Skeletal muscle satellite cell (primary cell): ENCODE measurements around the gene GRIN2A.

ENCODE experiments used
- H3K27me3 ChIP-seq: 2 replicates; pipeline ENCODE4 v1.7.0; 2013; ENCODE audit warnings: low read length; ENCODE audit not compliant: control insufficient read depth, insufficient read depth
- H3K36me3 ChIP-seq: 2 replicates; pipeline ENCODE4 v1.7.0; 2013; ENCODE audit warnings: mild to moderate bottlenecking, control low read depth, low read length; ENCODE audit not compliant: insufficient read depth
- H3K4me1 ChIP-seq: 2 replicates; pipeline ENCODE4 v1.7.0; 2013; ENCODE audit warnings: low read length; ENCODE audit not compliant: control insufficient read depth, insufficient read depth
- H3K4me2 ChIP-seq: 2 replicates; pipeline ENCODE4 v1.7.0; 2013; ENCODE audit warnings: mild to moderate bottlenecking, low read length
- H3K4me3 ChIP-seq: 2 replicates; pipeline ENCODE4 v1.7.0; 2013; ENCODE audit warnings: low read length
- H3K9ac ChIP-seq: 2 replicates; pipeline ENCODE4 v1.7.0; 2013; ENCODE audit warnings: mild to moderate bottlenecking, low read depth, low read length, moderate library complexity
- H3K9me3 ChIP-seq: replicated peaks from 2 replicates; pipeline ENCODE4 v1.7.0; 2013; ENCODE audit warnings: mild to moderate bottlenecking, control low read depth, low read length

The GRIN2A gene

GRCh38 chr16:9955677-9956076 lies 226.6 kb downstream of the GRIN2A start:
- Histone ChIP-seq H3K4me3 (no peak overlapping the region), H3K27me3 (no peaks in the 10 kb centered on the region), H3K9me3 (peaks cover 8% of the 10 kb centered on the region), H3K9ac (no peak overlapping the region), H3K4me2 (no peak overlapping the region), H3K4me1 (no peaks in the 10 kb centered on the region), H3K36me3 (no peaks in the 10 kb centered on the region)

GRCh38 chr16:9953908-9954570 lies 228.2 kb downstream of the GRIN2A start:
- no peak overlapping the region for H3K4me3 ChIP-seq
- H3K9ac ChIP-seq: no peak overlapping the region
- no peaks in the 10 kb centered on the region for H3K36me3 ChIP-seq
- H3K4me1 ChIP-seq: no peaks in the 10 kb centered on the region
- H3K27me3 ChIP-seq: no peaks in the 10 kb centered on the region
- no peak overlapping the region for H3K4me2 ChIP-seq
- H3K9me3 ChIP-seq: peaks cover 8% of the 10 kb centered on the region

DNA sequence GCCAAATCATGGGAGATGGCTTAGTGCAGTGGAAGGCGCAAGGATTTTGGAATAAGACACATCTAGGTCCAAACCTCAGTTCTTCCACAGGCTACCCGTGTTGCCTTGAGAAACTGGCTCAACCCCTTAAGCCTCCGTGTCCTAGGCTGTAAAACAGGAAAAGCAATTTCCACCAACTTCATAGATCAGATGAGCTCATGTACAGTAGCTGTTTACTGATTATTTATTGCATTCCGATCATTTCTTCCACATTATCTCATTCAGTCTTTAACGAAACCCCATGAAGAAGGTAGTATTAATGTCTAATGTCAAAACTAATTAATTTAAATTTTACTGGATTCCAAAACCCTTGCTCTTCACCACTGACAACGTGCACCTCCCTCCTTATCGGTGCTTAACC lies 231.6 kb downstream of the GRIN2A start:
- Histone ChIP-seq H3K36me3 (no peaks in the 10 kb centered on the region), H3K27me3 (no peaks in the 10 kb centered on the region), H3K9me3 (peaks cover 4% of the 10 kb centered on the region), H3K4me3 (no peak overlapping the region), H3K4me2 (no peak overlapping the region), H3K4me1 (no peaks in the 10 kb centered on the region), H3K9ac (no peak overlapping the region)

DNA sequence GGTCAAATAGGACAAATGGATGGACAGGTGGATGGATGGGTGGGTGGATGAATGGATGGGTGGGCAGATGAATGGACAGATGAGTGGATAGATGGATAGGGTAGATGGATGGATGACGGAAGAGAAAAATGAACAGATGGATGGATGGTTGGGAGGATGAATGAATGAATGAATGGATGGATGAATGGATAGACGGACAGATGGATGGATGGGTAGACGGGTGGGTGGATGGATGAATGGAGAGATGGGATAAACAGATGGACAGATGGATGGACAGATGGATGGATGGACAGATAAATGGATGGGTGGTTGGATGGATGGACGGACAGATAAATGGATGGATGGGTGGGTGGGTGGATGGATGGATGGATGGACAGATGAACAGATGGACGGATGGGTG lies 232.8 kb downstream of the GRIN2A start:
- H3K4me1 ChIP-seq: no peaks in the 10 kb centered on the region
- no peak overlapping the region for H3K9ac ChIP-seq
- H3K4me3 ChIP-seq: no peak overlapping the region
- no peaks in the 10 kb centered on the region for H3K27me3 ChIP-seq
- no peak overlapping the region for H3K4me2 ChIP-seq
- no peaks in the 10 kb centered on the region for H3K9me3 ChIP-seq
- no peaks in the 10 kb centered on the region for H3K36me3 ChIP-seq

GRCh38 chr16:9948933-9949332 lies 233.3 kb downstream of the GRIN2A start:
- H3K4me2 ChIP-seq: no peak overlapping the region
- H3K36me3 ChIP-seq: no peaks in the 10 kb centered on the region
- no peaks in the 10 kb centered on the region for H3K27me3 ChIP-seq
- H3K4me3 ChIP-seq: no peak overlapping the region
- no peaks in the 10 kb centered on the region for H3K9me3 ChIP-seq
- no peaks in the 10 kb centered on the region for H3K4me1 ChIP-seq
- H3K9ac ChIP-seq: no peak overlapping the region

DNA sequence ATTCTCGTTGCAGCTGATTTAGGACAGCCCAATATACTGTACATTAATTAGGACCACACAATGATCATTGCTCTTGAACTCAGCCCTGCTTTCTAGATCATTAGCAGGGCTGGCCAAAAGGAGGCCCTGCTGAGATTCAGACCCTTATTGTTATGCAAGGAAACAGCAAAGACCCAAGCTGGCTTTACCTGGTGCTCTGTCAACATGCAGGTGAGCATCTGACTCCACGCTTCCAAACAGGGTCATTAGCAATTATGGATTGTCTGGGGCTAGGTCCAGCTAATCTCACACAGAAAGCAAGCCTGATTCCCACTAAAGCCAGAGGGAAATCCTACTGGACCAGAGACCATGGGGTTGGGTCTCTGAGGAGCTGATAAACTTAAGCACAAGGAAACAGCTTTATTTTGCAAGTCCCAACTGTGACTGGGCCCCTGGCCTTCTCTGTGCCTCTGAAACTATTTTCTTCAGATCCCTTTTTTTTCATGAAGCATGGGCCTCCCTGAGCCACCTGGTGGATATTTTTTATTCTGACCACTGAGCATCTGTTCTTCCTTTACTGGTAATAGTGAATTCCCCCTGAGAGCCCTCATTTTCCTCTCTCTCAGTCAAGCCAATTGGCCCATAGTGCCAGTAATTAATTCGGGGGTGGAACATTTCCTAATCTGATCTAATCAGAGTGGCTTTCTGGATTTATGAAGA lies 236.1 kb downstream of the GRIN2A start:
- H3K36me3 ChIP-seq: no peaks in the 10 kb centered on the region
- no peak overlapping the region for H3K4me3 ChIP-seq
- peaks cover 4% of the 10 kb centered on the region for H3K9me3 ChIP-seq
- H3K4me2 ChIP-seq: no peak overlapping the region
- no peaks in the 10 kb centered on the region for H3K27me3 ChIP-seq
- H3K9ac ChIP-seq: no peak overlapping the region
- H3K4me1 ChIP-seq: no peaks in the 10 kb centered on the region

GRCh38 chr16:9943121-9943520 lies 239.1 kb downstream of the GRIN2A start:
- H3K4me2 ChIP-seq: no peak overlapping the region
- H3K4me3 ChIP-seq: no peak overlapping the region
- no peaks in the 10 kb centered on the region for H3K27me3 ChIP-seq
- H3K9ac ChIP-seq: no peak overlapping the region
- no peaks in the 10 kb centered on the region for H3K4me1 ChIP-seq
- H3K9me3 ChIP-seq: peaks cover 7% of the 10 kb centered on the region
- no peaks in the 10 kb centered on the region for H3K36me3 ChIP-seq

- no peaks in the 10 kb centered on the region for H3K4me1 ChIP-seq
- H3K4me3 ChIP-seq: no peak overlapping the region
- no peak overlapping the region for H3K4me2 ChIP-seq
- H3K27me3 ChIP-seq: no peaks in the 10 kb centered on the region
- H3K9ac ChIP-seq: no peak overlapping the region
- peaks cover 7% of the 10 kb centered on the region for H3K9me3 ChIP-seq
- H3K36me3 ChIP-seq: no peaks in the 10 kb centered on the region
Observed at GRCh38 chr16:9941245-9941644, 241.0 kb downstream of the GRIN2A start.

- Histone ChIP-seq H3K36me3 (no peaks in the 10 kb centered on the region), H3K9ac (no peak overlapping the region), H3K27me3 (no peaks in the 10 kb centered on the region), H3K4me3 (no peak overlapping the region), H3K9me3 (peaks cover 5% of the 10 kb centered on the region), H3K4me1 (no peaks in the 10 kb centered on the region), H3K4me2 (no peak overlapping the region)
Observed at GRCh38 chr16:9934723-9935508, 247.3 kb downstream of the GRIN2A start.

GRCh38 chr16:9932919-9933653 lies 249.1 kb downstream of the GRIN2A start:
- H3K4me3 ChIP-seq: no peak overlapping the region
- peaks cover 6% of the 10 kb centered on the region for H3K9me3 ChIP-seq
- no peaks in the 10 kb centered on the region for H3K36me3 ChIP-seq
- H3K4me1 ChIP-seq: no peaks in the 10 kb centered on the region
- no peak overlapping the region for H3K9ac ChIP-seq
- H3K27me3 ChIP-seq: no peaks in the 10 kb centered on the region
- H3K4me2 ChIP-seq: no peak overlapping the region

- H3K9ac ChIP-seq: no peak overlapping the region
- no peak overlapping the region for H3K4me2 ChIP-seq
- peaks cover 6% of the 10 kb centered on the region for H3K9me3 ChIP-seq
- H3K4me3 ChIP-seq: no peak overlapping the region
- no peaks in the 10 kb centered on the region for H3K27me3 ChIP-seq
- no peaks in the 10 kb centered on the region for H3K36me3 ChIP-seq
- no peaks in the 10 kb centered on the region for H3K4me1 ChIP-seq
Observed at GRCh38 chr16:9932000-9932399, 250.2 kb downstream of the GRIN2A start.
